Retinal pigment epithelial cell (primary cell): ENCODE results near the gene DNHD1.

ENCODE experiments used
- DNase-seq: peaks from one replicate; pipeline ENCODE4 v3.0.0-alpha.2; 2010; ENCODE audit warnings: low read depth
- H3K4me3 ChIP-seq: 2 replicates; pipeline ENCODE4 v1.5.1; 2011; ENCODE audit warnings: mild to moderate bottlenecking, low read length, control low read depth, moderate library complexity
- TF ChIP-seq, protein P1 (sequence below): conservative IDR thresholded peaks from 2 replicates; pipeline ENCODE4 v1.5.1; 2011; ENCODE audit warnings: low read depth, low read length, control low read depth, inconsistent platforms

DNHD1 gene, protein sequence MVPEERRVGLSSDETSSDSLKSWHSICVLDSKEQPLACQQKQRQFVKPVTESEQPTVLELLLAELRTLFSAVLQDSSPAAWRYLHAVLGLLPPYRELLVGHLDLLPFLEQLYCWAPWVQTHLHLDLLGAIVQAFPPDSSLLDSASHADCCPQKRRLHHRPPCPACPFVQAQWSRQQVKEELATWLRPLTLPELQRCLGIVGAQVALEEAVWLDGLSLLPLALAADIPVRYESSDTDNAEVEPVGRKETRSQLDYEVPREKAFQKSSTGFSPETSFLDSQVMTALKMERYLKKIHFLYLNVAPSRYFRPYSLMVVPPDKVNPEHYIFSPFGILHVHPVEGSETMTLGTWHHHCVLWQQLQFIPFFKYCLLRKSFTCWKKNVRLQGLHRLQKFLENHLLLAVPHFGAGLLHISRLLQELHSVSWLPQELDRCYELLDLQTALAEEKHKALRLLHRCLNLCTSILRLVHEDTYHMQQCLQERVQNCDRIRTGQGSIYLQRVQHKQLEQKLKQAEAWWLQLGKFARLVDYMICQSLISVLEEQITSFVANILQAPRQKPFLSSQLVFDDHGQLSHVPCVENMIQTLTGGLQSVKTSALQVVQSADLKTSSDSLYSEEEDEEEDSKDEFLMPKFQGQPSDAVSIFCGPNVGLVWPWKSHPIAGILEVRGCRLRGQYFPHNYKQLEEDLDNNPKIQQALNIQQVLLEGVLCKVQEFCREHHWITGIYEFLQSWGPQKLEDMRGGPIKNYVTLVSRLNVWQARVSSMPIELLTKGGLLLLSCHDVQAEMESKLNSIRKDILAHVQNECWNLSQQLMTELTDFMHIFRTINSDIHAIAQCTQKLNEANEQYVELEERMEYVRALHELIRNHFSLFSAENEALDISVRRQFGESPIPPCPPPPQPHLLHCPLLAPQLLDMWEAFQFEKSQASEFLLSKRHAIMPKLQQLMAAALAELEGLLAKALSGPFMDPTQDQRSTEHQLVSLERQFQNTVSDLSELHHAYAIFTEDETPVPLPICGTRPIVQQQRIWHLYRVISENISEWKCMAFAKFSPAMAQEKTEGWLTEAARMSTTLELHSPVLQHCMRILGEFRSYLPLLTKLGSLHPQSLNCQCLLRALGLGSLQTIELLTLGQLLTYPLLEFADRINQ (N-terminal part only)

GRCh38 chr11:6497069-6497839 lies at the start of gene DNHD1:
DNHD1 (plus strand) TSS chr11:6497280; CDS start chr11:6498216, 936 bp downstream.
- no peak for DNase-seq
- H3K4me3 ChIP-seq: no peak within 1 kb of the TSS
- TF ChIP-seq, protein P1, sequence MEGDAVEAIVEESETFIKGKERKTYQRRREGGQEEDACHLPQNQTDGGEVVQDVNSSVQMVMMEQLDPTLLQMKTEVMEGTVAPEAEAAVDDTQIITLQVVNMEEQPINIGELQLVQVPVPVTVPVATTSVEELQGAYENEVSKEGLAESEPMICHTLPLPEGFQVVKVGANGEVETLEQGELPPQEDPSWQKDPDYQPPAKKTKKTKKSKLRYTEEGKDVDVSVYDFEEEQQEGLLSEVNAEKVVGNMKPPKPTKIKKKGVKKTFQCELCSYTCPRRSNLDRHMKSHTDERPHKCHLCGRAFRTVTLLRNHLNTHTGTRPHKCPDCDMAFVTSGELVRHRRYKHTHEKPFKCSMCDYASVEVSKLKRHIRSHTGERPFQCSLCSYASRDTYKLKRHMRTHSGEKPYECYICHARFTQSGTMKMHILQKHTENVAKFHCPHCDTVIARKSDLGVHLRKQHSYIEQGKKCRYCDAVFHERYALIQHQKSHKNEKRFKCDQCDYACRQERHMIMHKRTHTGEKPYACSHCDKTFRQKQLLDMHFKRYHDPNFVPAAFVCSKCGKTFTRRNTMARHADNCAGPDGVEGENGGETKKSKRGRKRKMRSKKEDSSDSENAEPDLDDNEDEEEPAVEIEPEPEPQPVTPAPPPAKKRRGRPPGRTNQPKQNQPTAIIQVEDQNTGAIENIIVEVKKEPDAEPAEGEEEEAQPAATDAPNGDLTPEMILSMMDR: no peak

- DNase-seq: no peak
- TF ChIP-seq, protein P1: no peak
- no peak overlapping the region for H3K4me3 ChIP-seq
Observed at GRCh38 chr11:6448574-6448973, 48.5 kb upstream of the DNHD1 start.

GRCh38 chr11:6452219-6452618 lies 44.9 kb upstream of the DNHD1 start:
- H3K4me3 ChIP-seq: no peak overlapping the region
- TF ChIP-seq, protein P1: no peak
- DNase-seq: no peak

- TF ChIP-seq, protein P1: no peak
- H3K4me3 ChIP-seq: no peak overlapping the region
- no peak for DNase-seq
Observed at GRCh38 chr11:6453152-6453551, 43.9 kb upstream of the DNHD1 start.

- TF ChIP-seq, protein P1: no peak
- no peak for DNase-seq
- no peak overlapping the region for H3K4me3 ChIP-seq
Observed at GRCh38 chr11:6455070-6455469, 42.0 kb upstream of the DNHD1 start.

DNA sequence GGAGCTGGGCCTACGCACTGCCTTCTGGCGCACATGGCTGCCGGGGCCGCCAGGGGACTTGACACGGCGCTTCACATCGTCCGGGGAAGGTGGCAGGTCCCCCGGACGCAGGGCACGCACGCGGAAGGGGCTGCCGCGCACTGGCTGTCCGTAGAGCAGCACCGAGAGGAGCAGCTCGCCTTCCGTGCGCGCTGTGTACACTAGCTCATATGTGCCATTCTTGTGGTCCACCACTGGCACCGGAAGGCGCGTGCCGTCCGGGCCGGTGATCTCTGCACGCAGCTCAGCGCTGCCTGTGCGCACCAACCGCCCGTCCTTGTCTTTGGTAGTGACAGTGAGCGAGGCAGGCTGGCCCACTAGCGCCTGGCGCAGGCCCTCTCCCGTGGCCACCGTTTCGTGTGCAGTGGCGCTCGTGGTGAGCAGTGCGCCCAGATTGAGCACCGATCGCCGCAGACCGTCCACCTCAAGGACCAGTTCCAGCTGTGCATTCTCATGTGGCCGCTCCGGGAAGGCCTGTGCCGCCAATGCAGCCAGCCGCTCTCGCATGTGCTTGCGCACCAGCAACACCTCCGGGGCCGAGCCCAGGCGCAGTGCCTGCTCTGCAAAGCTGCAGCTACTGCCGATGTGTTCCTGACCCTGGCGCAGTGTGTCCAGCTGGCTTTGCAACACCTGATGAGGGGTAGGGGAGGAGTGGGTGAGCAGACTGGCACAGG lies 40.6 kb upstream of the DNHD1 start:
- H3K4me3 ChIP-seq: no peak overlapping the region
- no peak for DNase-seq
- TF ChIP-seq, protein P1: no peak
